Measurements from ENCODE around the gene ANKRD36.
A peak's percentile ranks its signal among the peaks of the same experiment; 100 is the strongest.
"Not testable (repeated sequence)": the region's sequence is repeated elsewhere in the genome, so short reads cannot be mapped to it uniquely, and the experiment has no call there.

The ANKRD36 gene

DNA sequence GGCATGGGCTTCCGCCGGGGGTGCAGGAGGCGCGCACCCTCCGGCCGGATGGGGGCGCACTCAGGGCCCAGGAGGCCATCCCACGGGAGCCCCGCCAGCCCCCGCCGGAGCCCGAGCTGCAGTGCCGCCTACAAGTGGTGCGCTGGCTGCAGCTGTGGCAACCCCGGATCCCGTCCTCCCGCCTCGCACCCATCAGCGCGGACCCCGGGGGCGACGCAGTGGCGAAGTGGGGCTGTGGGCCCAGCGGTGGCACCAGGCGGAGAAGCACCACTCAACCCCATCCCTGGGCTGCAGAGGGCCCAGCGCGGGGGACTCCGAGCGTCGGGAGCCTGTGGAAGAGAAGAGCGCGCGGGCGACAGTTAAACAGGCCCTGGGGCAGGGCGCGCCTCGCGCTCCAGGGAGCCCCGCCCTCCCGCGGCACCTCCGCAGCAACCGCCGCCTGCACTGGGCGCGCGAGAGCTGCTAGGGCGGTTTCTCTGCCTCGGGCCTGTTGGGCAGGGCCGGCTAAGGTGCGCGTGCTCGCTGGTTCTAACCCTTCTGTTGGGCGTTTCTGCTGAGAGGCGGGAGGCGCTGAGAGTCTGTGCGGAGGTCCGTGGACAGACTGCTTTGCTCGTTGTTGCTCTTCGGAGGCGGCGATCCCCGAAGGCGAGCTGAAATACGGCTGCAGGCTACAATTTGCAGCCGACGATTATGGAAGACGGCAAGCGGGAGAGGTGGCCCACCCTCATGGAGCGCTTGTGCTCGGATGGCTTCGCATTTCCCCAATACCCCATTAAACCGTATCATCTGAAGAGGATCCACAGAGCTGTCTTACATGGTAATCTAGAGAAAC is at the start of gene ANKRD36:
TSS of gene ANKRD36 (plus strand) at position 104 of the 832 bp plus-strand sequence. CDS start at position 691, 587 bp downstream.
- peak; percentile 90 for DNase-seq

DNA sequence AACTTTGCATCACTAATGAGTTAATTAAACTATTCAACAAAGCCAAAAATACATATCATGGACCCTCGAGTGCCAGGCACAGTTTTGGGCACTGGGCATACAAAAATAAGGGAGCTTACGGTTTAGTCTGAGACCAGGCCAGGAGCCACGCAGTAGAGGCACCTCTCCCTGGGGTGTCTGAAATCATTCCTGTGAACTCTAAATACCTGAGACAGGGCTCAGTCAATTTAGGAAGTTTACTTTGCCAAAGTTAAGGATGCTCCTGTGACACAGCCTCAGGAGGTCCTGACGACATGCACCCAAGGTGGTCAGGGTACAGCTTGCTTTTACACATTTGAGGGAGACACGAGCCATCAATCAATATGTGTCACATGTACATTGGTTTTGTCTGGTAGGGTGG is 46.9 kb upstream of the ANKRD36 start:
- not testable (repeated sequence) for DNase-seq

DNA sequence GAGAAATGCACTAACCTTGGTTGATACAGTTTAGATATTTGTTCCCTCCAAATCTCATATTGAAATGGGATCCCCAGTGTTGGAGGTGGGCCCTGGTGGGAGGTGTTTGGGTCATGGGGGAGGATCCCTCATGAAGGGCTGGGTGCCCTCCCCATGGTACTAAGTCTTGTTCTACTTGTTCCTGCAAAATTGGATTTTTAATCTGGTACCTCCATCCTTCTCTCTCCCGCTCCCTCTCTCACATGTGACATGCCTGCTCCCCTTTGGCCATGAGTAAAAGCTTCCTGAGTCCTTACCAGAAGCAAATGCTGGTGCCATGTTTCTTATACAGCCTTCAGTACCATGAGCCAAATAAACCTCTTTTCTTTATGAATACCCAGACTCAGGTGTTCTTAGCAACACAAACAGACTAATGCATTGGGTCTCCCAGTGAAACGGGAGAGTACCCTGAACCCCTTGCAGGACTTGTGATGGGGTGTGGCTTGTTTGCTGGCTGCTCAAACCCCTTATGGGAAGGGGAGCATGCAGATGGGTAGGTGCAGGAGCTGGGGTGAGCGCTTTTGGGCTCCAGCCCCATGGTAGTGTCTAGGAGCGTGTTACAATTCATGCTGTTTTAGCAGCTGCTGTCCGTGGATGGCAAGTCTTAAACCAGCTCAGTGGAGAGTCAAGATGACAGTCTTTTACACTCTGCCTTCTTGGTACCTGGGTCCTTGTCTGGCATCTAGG is 45.5 kb upstream of the ANKRD36 start:
- no peak for DNase-seq

DNA sequence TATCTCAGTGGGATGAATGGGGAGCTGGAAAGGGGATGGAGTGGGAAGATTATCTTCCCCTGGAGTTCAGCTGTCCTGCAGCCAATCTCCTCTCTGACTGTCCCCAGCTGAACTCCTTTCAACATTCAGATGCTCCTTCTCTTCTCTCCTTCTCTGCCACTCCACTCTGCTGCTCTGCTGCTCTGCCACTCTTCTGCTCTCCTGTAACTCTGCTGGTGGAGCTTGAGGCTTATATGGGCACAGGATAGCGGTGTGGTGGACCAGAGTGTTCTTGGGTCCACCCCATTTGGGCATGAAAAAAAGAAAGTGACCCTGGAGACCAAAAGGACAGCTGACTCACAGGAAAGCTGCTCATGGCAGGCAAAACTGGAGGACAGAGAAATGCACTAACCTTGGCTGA is 44.9 kb upstream of the ANKRD36 start:
- DNase-seq = no peak

DNA sequence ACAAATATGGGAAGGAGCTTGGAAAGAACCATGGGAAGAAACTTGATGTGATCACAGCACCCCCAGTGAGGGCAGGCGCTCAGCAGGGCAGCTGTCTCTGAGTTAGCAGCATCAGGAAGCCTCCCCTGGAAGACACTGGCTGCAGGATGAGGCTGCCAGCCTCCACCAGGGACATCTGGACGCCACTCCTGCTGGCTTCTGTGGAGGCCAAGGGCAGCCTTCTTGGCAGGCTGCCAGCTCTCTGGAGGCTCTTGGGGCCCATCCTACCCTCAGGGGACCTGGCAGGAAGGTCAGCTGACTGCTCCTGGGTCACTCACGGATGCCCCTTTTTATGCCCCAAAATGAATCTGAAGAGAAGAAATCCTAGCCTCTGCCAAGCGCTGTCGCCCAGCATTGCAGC is 44.2 kb upstream of the ANKRD36 start:
- DNase-seq = not testable (repeated sequence)

DNA sequence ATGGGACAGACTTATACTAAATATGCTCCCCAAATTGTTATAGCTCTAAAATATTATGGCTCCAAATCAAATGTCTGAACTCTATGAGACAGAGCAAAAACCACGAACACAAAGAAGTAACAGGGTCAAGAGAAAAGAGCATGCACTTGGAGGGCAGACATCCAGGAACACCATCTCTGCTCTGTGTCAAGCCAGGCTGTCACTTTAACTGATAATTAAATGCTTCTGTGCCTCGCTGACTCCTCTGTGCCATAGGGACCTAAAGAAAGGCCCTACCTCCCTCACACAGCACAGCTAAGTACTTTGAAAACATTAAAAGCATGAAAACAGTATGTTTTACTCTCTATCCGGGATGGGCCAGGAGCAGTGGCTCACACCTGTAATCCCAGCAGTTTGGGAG is 42.0 kb upstream of the ANKRD36 start:
- DNase-seq = not testable (repeated sequence)

DNA sequence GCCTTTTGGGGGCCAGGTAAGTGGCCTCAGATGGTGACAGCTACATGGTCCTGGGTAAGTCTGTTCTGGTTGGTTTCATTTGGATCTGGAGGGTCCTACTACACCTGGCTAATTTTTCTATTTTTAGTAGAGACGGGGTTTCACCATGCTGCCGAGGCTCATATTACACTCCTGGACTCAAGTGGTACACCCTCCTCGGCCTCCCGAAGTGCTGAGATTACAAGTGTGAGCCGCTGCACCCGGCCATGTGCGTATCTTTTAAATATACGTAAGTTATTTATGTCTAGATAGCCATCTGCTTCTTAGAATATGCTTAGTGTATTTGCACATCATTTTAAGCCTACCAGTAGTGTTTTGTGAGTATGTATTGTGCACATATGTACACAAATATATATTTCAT is 35.7 kb upstream of the ANKRD36 start:
- not testable (repeated sequence) for DNase-seq

DNA sequence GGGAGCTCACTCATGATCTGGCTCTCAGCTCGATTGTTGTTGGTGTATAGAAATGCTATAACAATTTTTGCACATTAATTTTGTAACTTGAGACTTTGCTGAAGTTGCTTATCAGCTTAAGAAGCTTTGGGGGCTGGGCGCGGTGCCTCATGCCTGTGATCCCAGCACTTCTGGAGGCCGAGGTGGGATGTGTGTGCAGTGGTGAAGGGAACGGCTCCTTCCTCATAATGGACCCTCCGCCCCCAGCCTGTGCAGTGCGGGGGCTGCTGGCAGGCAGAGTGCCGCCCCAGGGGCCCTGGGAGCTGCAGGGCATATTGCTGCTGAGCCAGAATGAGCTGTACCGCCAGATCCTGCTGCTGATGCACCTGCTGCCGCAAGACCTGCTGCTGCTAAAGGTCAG is 32.1 kb upstream of the ANKRD36 start:
- DNase-seq = not testable (repeated sequence)

DNA sequence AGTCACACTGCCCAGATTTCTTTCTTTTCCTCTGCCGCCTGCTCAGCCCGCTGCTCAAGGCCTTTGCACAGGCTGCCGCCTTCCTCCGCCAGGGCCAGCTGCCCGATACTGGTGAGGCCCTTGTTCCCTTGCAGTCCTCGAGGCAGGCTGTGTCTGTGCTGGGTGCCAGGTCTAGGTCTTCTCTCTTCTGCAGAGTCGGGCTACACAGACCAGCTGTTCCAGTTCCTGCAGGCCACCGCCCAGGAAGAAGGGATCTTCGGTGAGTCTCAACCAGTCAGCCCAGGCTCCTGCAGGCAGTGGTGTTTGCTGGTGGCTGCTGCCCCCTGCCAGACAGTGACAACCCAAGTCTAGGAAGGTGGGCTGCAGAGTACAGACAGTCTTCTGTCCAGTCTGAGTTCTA is 30.7 kb upstream of the ANKRD36 start:
- not testable (repeated sequence) for DNase-seq

DNA sequence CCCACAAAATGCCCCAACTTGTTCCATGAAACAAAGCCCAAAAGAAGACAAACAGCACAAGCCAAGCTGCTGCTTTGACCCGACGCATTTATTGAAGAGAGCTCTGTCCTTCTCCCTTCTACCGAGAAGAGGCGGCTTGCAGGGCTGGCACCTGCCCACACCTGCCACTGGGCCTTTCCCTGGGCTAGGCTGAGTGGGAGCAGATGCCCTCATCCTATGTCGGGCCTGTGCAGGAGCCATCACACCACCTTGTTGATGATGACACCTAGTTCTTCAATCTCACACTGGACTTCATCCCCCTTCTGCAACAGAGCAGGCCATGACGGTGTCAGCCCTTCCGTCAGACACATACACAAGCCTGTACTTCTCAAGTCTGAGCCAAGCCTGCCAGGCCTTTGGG is 29.4 kb upstream of the ANKRD36 start:
- not testable (repeated sequence) for DNase-seq

DNA sequence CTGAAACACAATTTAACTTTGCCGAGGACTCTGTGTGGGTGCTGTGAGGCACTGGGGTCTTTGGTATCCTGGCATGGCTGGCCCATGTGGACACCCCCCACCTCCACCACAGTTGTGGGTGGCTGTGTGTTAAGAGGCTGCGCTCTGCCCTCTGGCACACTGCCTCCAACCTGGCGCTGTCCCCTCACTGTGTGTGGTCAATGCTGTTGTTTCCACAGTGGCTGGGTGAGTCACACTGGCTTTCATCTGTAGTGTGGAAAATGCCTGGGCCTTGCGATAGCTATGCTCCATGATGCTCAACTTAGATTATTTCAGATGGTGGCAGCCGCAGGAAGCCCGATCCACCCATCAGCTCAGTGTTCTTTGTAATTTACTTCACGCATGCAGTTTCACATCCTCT is 27.9 kb upstream of the ANKRD36 start:
- DNase-seq = not testable (repeated sequence)

DNA sequence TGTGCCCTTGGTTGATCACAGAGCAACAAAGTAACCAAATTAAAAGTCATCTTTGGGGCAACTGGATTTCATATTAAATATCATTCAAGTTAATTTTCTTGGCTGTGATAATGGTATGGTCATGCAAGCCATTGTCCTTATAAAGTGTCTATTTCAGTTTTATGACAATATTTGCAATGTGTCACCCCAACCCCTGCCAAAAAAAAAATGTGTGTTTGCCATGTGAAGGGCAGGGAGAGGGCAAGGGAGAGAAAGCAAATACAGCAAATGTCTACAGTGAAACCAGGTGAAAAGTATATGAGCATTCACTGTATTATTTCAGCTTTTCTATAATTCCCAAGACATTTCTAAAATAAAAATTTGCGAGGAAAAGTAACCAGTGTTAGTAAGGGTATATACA is 24.2 kb upstream of the ANKRD36 start:
- not testable (repeated sequence) for DNase-seq

DNA sequence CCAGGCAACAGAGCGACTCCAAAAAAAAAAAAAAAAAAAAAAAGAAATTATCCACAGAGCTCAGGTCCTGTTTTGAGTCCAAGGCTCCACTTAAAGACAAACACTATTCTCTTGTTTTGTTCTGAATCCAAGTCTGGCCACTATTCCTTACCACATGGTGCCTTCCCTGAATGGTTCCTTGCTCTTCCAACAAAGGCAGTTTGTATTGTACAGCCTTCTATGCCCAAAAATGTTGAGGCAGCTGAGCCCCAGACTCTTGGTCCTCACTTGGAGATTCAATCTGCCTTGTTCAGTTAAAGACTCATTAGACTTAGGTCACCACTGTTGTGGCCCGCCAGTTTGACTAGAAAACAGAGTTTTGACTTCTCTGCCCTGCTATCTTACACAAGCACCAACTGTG is 20.0 kb upstream of the ANKRD36 start:
- not testable (repeated sequence) for DNase-seq

DNA sequence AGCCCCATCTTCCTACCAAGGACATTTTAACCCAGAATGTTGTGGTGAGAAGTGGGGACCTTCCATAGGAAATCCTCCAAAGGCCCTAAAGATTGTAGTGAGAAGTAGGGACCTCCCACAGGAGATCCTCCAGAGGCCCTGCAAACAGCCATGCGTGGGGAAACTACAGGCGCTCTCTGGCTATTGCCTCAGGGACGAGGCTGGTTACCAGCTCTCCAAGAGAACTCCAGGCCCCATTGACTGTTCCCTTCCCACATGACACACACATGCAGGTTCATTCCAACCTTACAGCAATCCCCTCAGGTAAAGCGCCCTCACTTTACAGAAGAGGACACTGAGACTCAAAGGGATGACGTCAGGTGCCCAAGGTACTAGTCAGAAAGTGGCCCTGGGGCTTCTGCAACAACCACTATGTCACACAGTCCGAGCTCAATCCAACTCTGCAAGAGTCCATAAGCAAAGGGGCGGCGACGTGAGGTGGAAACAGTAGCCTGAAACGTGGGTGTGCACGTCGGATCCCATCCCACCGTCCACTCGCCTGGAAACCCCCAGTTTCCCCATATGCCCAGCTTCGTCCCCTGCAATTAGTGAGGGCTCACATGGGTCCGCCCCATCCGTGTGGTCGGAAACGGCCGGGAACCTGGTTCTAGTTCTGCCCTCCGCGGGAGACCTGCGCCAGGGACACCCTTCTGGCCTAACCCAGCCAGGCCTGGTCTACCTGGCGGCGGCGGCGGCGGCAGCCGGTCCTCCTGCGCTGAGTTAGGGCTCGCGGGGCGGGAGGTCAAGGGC is 18.8 kb upstream of the ANKRD36 start:
- not testable (repeated sequence) for DNase-seq

DNA sequence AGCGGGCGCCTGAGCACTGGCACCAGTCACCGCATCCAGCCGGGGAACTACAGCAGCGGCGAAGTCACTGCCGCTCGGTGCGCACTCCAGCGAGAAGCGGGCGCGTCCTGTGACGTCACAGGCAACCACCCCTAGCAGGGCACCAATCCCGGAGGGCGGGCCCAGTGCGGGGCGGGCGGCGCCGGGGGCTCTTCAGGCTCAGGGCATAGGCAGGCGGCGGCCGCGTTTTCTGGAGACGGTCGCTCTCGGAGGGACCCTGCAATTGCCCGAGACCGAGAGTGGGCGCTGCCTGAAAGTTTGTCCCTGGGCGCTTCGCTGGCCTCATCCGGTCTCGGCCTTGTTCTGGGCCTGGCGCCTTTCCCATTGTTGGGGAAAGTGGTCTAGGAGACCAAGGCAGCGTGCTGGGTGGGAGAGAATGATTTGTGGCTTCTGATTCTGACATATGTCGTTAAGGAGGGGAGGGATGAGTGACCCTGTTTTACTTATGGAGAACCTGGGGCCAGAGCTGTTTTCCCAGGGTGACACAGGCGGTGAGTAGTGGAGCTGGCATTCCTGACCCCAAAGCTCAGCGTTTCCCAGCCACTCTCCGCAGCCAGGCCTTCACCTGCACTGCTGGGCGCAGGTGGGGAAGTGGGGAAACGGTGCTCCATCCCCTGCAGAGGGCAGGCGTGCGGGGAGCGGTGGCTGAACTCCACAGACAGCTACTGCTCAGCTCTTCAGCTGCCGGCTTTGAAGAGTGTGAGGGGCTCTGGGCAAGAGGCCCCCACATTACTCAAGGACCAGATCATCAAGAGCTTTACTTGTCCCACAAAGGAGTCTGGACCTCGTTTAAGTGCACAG is 18.0 kb upstream of the ANKRD36 start, which contains the start of gene FAHD2B:
TSS of gene FAHD2B (minus strand) at position 111 of the 840 bp plus-strand sequence. CDS start 3,176 bp downstream, outside the sequence.
- DNase-seq = peak; percentile 90

DNA sequence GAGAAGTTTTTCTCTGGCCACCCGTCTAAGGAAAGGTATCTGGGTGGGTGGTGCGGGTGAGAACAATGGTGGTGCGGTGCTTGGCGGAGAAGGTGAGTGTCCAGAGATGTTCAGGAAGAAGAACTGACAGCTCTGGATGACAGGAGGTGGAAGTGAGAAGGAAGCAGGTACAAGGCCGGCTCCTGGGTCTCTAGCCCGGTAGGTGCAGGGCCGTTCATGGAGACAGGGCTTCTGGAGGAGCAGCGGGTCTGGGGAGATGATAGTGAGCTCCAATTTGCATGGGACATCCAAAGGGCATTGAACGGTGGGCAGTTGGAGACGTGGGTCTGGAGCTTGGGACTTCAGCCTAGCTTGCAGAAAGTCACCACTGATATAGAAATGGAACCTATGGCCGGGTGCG is 17.3 kb upstream of the ANKRD36 start:
- DNase-seq = no peak

DNA sequence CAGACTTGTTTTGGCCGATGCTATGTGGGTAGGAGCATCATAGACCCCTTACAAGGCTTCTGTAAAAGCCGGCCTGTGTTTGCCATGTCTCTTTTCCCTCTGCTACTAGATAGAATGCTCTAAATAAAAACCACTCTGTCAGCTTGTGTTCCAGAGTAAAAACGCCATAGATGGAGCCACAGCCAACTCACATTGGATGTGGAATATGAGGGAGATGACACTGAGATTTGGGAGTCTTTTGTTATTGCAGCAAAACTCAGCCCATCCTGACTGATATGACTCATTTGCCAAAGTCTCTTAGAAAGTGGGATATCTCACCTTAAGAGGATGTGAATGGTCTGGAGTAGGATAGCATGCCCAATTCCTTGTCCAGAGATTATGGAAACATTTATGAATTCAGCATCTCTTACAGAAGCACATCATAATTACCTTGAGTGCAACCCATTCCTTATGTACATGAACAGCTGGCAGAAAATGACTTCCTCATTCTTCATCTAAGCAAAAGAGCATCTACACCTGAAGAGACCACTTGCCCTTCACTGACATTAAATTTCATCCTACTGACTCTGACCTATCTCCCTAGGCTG is 14.1 kb upstream of the ANKRD36 start:
- not testable (repeated sequence) for DNase-seq

DNA sequence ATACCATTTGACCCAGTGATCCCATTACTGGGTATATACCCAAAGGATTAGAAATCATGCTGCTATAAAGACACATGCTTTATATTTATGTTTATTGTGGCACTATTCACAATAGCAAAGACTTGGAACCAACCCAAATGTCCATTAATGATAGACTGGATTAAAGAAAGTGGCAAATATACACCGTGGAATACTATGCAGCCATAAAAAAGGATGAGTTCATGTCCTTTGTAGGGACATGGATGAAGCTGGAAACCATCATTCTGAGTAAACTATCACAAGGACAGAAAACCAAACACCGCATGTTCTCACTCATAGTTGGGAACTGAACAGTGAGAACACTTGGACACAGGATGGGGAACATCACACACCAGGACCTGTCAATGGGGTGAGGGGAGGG is 6.1 kb upstream of the ANKRD36 start:
- DNase-seq = not testable (repeated sequence)

DNA sequence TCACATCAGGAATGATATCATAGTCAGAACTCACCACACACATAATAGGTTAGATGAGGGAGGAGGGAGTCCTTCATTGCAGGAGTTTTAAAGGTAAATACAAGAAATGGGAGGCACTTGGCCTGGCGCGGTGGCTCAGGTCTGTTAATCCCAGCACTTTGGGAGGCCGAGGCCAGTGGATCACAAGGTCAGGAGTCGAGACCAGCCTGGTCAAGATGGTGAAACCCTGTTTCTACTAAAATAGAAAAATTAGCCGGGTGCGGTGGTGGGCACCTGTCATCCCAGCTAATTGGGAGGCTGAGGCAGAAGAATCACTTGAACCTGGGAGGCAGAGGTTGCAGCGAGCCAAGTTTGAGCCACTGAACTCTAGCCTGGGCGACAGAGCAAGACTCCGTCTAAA is 1.7 kb upstream of the ANKRD36 start:
- not testable (repeated sequence) for DNase-seq

DNA sequence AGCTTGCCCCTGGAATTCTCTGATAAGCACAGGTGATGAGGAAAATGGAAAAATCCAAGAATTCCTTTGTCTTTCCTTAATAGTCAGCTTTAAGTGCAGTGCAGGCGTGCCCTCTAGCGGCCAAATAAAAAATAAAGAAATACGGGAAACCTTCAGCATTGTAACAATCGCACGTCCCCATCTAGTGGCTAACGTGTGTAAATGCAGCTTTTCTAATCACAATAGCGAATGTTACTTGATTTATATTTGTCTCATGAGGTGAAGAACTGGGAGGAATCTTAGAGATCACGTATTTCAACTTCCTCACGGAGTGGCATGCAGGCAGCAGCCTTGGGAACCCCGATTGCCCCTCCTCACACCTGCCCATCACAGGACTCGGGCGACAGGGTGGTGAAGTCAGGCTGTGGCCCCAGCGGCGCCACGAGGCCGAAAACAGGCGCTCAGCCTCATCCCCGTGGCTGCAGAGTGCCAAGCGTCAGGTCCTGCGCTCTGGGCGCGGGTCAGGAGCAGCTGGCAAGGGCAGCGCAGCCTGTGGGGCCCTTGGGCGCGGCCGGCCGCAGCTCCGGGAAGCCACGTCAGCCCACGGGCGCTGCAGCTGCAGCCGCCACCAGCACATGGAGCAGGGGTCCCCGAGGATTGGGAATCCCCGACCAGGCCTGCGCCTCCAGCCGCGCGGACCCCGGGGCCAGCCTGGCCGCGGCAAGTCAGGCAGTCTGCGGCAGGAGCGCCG is 468 bp upstream of the ANKRD36 start:
- peak; percentile 56 for DNase-seq

DNA sequence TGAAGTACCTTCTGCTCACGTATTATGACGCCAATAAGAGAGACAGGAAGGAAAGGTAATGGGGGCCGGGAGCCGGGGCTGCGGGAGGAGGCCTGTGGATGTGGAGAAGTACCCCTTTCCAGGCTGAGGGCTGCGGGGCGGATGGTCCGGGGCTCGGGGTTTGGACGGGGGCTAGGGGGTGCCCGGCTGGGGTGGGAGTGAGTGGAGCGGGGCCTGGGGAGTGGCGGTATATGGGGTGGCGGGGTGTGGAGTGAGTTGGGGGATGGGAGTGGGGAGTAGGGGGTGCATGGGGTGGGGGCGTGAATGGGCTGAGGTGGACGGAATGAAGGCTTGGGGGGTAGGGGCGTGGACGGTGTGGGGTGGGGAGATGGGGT is 916 bp downstream of the ANKRD36 start:
- not testable (repeated sequence) for DNase-seq

Data from activated CD4-positive, alpha-beta T cell treated with anti-CD3 and anti-CD28 coated beads for 48 hours (primary cell).